ENCODE measurements around the gene PRKCH.
"Not testable (repeated sequence)": the region's sequence is repeated elsewhere in the genome, so short reads cannot be mapped to it uniquely, and the experiment has no call there.

The PRKCH gene

DNA sequence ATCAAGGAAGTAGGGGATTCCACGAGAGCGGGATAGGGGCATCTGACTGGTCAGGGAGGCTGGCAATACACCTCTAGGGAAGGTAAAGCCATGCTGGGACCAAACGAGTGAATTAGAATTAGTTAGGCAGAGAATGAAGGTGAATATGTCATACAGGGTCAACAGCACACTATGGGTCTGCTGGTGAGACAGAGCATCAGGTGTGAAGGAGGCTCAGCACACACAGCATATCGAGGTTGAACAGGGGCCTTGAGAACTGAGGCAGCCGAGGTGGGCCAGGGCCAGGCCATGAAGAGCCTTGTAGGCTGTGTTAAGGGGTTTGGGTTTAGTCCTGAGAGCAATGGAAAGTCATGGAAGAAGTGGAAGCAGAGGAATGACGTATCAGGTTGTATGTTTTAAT, 137.8 kb downstream of the PRKCH start:
- DNase-seq (ENCODE audit: low spot score), result no peak

DNA sequence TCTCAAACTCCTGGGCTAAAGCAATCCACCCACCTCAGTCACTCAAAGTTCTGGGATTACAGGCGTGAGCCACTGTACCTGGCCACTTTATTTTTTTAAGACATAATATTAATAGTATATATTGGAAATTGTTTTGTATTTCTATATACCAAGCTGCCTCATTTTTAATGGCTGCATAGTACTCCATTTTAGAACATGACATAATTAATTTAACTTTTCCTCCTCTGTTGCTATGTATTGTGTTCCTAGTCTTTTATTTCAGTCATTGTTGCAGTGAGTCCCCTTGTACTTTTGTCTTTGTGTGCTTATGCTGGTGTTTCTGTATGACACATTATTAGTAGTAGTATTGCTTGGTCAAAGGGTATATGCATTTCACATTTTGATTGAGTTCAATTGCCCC, 138.7 kb downstream of the PRKCH start:
- DNase-seq (ENCODE audit: low spot score), result no peak

DNA sequence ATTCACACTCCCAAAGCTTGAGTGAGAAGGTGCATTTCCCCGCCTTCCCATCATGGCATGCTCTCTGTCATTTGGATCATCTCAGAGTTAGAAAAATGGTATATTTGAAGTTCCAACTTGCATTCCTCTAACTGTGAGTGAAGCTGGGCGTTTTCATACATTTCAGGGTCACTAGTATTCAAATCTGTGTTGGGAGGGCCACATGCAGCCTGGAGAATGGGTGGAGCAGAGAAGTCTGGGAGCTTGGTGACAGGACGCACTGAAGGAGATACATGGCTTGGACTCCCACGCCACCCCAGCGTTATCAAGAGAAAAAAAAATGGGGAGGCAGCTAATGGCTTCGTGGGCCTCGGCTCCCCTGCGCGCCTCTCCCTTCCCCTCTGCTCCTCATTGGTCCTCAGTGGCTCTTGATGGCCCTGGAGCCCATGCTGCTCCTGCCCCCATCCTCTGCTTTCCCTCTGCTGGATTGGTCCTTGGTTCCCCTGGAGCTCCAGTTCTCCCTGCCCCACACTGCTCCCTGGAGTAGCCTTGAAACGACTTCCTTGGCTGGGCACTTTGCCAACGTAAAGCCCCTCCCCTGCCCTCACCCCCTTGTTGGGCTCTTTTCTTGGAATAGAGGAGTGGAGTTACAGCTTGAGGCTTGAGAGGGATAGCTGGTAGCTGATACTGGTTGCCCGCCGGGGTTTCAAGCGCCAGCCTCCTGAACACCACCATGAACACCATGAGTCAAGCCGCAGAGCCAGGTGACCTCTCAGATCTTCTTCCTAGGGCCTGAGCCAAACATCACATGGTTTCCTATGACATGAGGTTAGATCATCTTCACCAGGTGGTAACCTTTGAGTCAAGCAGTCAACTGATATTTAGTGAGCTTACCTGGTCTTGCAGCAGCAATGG, 139.6 kb downstream of the PRKCH start:
- no peak for DNase-seq (ENCODE audit: low spot score)

DNA sequence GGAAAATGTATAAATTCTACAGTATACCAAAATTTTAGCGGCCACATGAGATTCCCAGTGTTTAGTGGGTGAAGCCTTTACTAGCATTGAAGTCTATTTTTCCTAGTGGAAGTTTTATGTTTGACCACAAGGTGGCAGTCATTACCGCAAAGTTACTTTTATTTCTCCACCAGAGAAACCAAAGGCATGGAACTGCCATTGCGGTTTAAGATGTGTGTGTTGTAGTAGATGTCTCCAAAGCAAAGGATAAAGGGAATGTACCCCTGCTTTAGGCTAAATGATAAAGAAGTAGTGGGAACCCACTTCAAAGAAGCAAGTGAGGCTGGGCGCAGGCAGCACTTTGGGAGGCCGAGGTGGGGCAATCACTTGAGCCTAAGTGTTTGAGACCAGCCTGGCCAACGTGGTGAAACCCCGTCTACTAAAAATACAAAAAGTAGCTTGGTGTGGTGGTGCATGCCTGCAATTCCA, 140.5 kb downstream of the PRKCH start:
- DNase-seq (ENCODE audit: low spot score), result peak; percentile 58

DNA sequence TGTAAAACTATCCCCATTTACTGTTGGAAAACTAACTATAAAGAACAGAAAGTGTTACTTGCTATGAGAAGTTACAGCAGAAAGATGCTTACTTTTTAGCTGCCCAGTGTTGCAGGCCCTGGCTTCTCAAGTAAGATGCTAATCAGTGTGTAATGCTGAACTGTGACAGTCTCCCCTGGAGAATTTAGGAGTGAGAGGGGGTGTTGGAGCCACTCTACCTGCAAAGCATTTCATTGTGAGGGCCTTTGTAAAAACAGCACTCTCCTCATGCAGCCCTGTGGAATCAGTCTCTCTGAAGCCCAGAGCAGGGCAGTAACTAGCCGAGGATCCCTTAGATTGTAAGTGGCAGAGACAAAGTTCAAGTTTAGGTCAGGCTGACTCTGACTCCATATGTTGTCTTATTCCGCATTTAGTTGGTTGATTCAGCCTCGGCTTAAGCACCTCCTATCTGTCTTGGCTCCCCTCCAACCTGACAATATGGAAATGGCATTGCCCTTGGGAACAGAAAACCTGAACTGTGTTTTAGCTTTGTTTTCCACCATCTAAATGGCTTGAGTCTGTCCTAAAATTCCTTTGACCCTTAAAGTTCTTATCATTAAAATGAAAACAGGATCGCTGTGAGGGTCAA, 141.3 kb downstream of the PRKCH start:
- peak; percentile 67 for DNase-seq (ENCODE audit: low spot score)

DNA sequence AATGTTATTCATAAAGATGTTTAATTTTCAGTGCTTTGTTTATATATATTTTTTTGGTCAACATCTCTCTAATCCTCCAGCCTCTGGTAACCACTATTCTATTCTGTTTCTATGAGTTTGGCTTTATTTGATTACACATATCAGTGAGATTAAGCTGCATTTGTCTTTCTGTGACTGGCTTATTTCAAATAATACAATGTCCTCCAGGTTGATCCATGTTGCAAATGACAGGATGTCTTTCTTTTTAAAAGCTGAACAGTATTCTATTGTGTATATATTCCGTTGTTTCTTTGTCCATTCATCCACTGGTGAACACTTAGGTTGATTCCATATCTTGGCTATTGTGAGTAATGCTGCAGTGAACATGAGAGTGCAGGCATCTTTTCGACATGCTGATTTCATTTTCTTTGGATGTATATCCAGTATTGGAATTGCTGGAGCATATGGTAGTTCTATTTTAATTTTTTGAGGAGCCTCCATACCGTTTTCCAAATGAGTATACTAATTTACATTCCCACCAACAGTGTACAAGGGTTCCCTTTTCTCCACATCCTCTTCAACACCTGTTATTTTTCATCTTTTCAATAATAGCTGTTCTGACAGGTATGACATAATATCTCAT, 142.4 kb downstream of the PRKCH start:
- no peak for DNase-seq (ENCODE audit: low spot score)

DNA sequence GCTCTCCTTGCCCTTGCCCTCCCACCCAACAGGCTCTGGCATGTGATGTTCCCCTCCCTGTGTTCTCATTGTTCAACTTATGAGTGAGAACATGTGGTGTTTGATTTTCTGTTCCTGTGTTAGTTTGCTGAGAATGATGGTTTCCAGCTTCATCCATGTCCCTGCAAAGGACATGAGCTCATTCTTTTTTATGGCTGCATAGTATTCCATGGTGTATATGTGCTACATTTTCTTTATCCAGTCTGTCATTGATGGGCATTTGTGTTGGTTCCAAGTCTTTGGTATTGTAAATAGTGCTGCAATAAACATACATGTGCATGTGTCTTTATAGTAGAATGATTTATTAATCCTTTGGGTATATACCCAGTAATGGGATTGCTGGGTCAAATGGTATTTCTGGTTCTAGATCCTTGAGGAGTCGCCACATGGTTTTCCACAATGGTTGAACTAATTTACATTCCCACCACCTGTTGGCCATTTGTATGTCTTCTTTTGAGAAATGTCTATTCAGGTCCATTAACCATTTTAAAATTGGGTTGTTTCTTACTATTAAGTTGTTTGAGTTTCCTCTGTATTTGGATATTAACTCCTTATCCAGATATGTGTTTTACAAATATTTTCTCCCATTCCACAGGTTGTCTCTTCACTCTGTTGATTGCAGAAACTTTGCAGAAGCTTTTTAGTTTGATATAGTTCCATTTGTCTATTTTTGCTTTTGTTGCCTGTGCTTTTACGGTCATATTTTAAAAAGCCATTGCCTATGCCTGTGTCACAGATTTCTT, 143.4 kb downstream of the PRKCH start:
- not testable (repeated sequence) for DNase-seq (ENCODE audit: low spot score)

DNA sequence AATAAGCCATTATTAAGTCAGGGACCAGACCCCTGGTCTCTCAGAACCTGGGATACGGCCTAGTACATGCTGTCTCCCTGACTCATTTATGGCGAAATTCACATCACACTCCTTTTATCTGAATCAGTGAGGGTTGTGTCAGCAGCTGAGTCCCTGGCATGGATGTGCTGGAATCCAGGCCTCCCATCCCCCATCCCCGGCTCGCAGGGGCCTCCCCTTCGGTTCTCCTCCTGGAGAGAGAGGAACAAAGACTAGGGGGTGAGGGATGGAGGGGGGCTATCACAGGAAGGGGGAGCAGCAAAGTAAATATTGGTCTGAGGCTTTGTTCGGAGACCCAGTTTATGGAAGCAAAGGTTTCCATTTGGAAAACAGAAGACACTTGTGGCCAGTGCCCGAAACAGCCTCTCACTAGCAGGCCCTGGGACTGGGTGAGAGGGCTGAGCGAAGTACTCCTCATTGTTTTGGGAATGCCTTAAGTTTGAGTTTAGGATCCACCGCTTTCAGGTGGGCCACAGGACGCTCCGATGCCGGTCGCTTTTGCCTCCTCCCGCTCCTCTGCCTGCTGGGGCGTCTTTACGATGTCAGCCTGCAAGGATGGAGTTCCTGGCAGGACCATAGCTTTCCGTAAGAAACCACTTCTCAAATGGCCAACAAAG, 145.0 kb downstream of the PRKCH start:
- no peak for DNase-seq (ENCODE audit: low spot score)

DNA sequence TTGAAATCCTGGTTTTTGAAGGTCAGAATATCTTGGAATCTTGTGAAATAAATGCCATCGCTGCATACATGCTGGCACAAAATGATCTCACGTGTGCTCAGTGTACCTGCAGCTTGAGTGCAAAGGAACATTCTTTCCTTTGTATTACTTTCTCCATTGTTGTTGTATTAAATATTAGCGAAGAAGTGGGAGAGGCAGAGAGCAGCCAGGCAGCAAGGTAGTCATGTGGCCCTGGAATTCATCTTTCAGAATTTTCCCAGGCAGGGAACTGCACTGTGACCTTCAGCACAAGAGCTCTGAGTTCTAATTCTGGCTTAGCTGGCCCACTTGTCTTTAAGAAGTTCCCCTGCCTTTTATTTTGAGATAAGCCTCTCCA, 145.5 kb downstream of the PRKCH start:
- DNase-seq (ENCODE audit: low spot score), result no peak

DNA sequence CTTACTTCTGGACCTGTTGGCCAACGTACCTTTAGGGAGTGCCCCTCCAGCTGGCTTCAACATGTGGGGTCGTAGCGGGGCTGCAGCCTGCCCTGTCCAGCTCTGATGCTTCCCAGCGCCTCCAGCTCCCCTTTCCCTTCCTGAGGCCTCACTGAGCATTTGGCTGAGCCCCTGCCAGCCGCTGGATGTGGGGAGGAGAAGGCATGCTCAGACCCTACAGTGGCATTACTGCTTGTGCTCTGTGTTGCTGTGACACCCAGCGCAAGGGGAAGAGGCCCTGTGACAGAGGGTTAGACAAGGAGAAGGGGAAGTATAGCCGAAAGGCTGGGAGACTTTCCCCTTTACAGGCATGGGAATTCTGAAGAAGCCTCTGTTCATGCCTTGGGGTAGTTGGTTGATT, 145.9 kb downstream of the PRKCH start:
- DNase-seq (ENCODE audit: low spot score), result no peak

DNA sequence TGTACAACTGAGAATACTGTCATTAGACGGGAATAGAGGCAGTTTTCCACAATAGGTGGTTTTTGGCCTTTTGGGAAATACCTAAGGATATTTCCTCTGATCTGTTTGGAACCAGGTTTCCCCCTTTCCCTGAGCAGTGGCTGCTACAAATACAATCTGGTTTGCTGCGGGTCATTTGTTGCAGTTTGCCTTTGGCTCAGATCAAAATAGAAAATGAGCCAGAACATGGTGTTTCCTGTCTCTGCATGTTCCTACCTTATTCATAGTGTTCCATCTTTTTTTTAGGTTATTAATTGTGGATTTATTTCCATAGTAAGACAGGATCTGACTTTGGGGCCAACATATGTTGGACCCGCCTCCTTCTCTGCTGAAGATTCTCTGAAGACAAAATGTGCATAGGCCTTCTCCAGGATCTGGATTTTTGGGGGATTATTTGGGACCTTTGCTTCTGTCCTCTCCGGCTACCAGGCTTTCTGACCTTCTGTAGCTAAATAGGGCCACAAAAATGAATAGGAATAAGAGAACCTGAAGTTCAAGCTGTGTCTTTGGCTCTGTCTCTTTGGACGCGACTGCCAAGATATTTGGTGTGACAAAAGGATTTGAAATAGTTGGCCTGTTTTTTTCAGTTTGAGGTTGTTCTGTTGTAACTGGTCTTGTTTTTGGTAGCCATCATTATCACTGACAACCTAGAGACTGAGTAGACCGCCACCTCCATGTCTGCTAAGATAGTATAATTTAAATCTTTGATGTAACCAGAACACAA, 146.9 kb downstream of the PRKCH start:
- no peak for DNase-seq (ENCODE audit: low spot score)

DNA sequence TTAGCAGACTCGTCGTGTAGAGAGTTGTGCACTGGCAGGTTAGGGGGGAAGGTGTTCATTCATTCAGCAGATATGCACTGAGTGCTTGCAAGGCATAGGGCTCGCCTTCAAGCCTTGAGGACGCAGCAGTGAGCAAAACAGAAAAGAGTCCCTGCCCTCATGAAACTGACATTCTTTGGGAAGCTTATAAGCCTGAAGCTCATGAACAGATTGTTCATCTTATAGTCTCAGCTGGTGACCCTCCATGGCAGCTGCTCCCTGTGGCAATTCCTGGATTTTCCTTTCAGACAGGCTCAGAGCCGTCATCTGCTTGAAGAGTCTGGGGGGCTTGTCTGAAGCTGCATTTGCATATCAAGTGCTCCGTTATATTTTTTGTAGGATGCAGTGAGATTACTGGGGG, 148.4 kb downstream of the PRKCH start:
- no peak for DNase-seq (ENCODE audit: low spot score)

DNA sequence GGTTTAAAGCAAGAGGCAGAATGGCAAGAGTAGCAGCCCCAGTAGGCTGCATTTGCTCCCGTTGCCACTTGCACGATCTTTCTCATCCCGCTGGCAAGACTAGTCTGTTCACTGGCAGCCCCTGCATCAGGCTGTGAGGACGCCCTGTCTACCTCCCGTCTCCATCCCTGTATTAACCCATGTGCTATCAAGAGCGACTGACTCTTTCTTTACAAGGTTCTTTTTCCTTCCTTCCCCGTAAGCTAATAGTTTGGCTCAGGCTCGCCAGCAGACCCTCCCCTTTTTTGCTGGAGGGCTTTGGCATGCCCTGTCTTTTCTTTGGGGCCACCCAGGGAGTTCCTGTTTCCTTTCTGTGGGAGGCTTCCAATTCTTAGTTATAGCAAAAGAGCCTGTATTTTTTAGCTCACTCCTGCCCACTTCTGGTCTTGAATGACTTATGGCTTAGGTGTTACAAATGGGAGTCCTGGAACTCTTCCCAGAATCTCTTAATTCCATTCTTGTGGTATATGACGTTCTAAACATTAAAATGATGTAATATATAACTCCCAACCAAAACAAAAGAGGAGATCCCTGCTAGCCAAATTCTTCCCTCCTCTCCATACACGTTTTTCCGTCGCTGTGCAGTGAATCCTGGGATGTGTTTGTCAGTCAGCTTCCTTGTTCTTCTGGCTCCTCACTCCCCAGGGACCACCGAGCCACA, 149.0 kb downstream of the PRKCH start:
- no peak for DNase-seq (ENCODE audit: low spot score)

DNA sequence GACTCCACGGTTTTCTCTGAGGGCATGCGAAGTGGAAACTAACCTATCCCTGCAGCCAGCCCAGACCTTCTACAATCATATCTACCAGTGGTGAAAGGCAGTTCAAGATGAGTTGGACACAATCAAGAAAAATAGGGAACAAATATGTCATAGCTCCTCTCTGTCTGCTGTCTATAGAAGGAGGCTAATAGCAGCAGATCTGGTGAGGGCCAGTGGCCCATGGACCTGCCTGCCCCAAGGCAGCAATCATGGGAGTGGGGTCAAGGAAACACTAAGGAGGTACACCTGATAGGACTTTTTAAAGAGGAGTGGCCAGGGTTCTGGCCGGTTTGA, 149.5 kb downstream of the PRKCH start:
- no peak for DNase-seq (ENCODE audit: low spot score)

DNA sequence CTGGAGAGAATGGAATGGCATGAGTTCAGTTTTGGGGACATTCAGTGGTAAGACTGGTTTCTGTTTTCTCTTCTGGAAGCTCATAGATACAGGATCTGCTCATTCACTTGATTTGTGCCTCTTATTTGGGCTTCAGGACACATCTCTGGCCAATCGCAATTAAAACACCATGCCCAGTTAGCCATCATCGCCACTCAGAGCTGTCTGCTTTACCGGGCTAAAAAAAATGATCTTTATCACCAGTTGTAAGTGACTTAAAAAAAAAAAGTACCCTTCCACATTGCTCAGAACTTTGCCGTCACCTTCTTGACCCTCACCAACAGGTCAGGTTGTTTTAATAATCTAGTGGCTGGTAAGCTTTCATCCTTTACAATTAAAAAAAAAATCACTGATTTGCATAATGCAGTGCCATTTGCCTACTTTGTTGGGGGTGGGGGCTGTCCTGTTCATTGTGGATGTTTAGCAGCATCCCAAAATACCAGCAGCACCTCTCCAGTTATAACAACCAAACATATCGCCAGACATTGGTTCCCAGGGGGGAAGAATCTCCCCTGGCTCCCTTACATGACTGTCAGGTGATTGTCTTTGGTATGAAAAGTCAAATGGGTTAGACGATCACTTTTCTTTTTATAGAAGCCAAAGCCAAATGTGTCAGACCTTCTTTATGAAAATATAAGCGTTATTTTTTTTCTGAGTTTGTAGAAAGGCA, 150.1 kb downstream of the PRKCH start:
- no peak for DNase-seq (ENCODE audit: low spot score)

DNA sequence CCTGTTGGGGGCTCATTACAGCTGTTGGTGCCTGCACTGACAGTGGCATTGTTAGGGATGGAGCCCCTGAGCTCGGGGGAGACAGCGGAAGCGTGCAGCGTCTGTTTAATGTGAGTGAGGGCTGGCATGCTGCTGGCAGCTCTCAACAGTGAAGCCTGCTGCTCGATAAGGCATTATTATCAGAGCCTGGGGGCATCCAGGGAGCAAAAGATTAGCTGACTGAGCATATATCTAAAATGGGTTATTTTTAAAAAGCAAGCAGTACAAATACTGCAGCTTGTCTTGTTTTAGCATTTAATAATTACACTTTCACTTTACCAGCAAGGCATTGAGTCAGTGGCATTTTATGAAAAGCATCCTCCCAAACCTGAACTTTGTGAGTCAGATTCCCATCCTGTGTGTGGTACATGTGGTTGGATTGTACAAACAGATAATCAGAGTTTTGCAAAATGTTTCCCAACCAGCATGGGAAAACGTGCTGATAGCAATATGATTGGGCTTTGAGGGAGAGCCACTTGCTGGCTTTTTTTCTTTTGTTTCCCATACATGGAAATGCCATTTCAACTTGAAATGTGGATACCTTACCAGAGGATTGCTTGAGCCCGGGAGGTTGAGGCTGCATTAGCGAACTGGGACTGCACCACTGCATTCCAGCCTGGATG, 150.8 kb downstream of the PRKCH start:
- DNase-seq (ENCODE audit: low spot score), result no peak

DNA sequence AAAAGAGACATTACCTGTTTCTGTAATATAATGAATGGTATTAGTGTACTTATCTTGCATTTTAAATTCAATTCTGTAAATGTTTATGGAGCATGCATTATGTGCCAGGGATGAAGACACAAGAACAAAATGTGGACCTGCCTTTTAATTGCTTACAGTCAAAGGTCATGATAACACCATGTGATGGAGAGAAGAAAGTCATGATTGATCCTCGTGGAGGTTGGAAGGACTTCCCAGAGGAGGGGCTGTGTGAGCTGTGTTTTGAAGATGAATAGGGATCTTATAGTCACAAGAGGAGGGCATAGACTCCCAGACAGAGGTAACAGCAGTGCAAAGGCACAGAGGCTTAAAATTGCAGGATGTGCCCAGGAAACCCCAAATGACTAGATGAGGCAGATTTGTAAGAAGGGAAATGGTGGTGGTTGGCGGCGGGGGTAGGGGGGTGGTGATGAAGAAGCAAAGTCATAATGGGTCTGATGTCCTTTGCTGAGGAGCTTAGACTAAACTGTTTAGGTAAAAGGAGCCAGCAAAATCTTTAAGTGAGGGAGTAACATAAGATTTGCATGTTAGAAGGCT, 151.5 kb downstream of the PRKCH start:
- no peak for DNase-seq (ENCODE audit: low spot score)

DNA sequence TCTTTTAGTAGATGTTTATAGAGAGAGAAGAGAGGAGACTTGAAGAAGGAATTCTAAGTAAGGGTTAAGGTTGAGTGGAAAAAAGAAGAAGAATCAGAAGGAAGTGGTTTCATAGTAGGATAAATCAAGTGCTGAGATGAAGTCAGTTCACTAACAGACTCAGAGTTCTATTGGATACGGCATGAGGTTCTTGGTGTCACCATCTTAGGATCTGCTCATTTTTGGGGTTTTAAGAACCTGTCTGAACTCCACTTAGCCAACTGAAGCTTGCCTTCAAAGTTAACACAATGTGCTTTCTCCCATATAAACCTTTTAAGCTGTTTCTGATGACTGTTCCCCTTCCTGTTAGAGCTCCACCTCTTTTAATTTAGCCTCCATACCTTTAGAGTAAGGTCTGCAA, 152.6 kb downstream of the PRKCH start:
- no peak for DNase-seq (ENCODE audit: low spot score)

DNA sequence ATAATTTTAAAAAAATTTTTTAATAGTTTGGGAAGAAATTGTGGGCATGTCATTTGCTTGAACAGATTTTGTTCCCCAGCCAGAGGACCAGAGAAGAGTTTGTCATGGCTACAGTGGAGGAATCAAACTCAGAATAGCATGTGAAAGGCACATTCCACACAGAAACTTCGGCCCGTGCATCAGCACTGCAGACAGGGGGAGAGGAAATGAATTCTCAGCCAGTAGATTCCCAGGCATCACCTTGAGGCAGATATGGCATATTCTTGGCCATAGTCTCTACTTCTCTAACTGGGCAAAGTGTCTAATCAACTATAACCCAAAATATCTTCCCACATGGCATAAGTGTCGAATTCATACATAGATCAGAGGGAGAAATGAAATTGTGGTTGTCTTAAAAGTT, 153.3 kb downstream of the PRKCH start:
- DNase-seq (ENCODE audit: low spot score), result no peak
